ENCODE data around the gene HEXD.
"Not testable (repeated sequence)": the region's sequence is repeated elsewhere in the genome, so short reads cannot be mapped to it uniquely, and the experiment has no call there.

Gene HEXD

DNA sequence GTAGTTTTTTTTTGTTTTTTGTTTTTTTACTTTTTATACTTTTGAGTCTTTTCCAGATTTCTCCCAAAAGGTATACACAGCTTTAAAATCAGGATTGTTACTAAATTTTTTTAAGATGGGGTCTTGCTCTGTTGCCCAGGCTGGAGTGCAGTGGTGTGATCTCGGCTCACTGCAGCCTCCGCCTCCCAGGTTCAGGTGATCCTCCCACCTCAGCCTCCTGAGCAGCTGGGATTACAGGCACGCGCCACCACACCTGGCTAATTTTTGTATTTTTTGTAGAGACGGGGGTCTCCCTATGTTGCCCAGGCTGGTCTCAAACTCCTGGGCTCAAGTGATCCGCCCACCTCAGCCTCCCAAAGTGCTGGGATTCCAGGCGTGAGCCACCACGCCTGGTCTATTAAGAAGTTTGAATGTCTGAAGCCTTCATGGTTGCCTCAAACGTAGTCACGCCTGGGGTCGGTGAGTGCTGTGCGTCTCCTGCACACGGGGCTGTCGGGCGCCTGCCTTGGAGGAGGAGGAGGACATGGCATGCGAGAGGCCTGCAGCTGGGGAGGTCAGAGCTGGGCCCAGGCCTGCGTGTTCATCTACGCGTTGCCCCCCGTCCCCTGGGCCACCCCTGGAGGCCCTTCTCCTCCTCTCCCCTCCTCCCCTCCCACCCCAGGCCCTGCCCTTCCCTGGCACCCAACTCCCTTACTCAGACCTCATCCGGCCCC, 35.8 kb upstream of the HEXD start:
- not testable (repeated sequence) for DNase-seq (ENCODE audit: extremely low read depth in 1 of 2, low read depth in 1 of 2)

DNA sequence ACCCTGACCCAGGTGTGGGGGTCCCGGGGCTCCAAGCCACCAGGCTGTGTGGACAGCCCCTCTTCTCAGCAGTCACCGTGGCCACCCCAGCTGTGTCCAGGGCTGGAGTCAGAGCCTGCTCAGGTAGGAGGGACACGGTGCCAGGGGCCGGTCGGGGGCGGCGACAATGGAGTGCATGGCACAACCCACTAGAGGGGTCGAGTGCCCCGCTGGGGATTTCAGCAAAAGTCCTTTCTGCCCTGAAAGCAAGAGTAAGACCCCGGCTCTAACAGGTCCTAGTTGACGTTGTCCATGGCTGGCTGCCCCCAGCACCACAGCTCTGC, 35.3 kb upstream of the HEXD start:
- DNase-seq (ENCODE audit: extremely low read depth in 1 of 2, low read depth in 1 of 2) = no peak

DNA sequence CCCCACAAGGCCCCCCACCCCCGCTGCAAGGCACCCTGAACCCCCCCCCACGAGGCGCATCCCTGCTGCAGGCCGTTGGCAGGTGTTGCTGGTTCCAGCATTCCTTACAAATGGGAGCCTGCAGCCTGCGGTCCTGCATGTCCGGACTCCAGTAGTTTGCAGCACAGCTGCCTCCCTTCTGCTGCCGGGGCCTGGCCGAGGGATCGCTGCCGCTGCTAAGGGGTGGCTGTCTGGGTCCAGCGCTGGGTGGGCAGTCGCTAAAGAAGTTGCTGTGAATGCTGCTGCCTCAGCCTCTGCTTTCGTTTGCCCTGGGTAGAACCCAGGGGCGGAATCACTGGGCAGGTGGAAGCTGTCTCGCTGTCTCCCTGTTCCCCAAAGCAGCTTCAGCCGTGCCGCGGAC, 34.7 kb upstream of the HEXD start:
- no peak for DNase-seq (ENCODE audit: extremely low read depth in 1 of 2, low read depth in 1 of 2)

DNA sequence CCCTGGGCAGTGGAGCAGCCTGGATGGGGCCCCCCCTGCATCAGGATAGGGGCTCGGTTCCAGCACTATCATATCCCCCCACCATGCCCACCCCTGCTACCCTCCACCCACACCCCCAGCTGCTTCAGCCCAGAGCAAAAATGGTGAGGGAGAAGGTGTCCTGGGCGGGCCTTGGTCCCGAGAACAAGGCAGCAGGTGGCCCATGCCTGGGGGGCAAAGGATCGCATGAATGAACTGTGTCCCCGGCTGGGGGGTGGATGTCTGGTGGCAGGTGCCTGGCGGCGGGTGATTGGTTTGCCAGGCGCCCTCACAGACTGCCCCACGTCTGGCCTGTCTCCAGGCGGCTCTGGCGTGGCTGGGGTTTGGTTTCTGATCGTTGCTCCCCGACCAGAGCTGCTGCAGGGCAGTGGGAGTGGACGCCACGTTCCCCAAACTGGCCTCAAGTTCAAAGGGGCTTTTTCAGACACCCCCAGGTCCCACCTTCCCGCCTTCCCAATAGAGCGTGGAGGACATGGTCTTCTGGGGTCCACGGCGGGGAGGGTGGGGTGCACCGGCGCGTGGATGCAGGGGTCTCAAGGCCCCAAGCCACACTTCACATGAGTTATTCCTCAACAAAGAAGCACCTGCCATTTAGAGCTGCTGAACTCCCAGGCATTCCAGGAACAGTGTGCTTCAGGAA, 34.0 kb upstream of the HEXD start:
- no peak for DNase-seq (ENCODE audit: extremely low read depth in 1 of 2, low read depth in 1 of 2)

DNA sequence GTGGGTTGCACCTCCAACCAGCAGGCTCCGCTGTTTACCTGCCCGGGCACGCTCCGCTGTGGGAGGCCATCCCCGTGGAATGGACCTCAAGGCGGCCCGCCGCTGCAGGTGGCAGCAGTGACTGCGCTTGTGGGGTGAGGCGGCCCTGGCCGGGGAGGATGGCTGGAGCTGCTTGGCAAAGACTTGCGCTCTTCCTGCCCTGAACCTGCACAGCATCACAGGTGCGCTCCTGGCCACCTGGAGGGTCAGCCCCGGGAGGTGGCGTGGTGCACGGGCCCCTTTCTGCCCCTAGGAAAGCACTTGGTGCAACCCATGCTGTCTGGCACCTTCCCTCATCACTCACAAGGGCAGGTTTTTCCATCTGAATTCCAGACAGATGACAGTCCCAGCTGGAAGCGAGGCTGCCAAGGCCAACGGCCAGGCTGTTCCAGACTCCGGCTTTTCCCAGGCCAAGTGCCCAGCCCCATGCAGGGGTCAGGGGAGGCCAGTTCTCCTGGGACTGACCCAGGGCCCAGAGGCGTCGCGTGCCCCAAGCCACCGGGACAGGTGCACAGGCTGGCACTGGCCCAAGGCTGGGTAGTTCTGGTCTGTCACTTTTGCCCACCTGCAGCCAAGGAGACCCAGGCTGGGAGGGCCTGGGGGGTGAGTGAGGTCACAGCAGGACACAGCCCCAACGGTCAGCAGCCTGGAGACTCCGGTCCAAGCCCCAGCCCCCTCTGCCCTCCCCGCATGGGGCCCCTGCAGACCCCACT, 33.2 kb upstream of the HEXD start:
- DNase-seq (ENCODE audit: extremely low read depth in 1 of 2, low read depth in 1 of 2) = no peak

DNA sequence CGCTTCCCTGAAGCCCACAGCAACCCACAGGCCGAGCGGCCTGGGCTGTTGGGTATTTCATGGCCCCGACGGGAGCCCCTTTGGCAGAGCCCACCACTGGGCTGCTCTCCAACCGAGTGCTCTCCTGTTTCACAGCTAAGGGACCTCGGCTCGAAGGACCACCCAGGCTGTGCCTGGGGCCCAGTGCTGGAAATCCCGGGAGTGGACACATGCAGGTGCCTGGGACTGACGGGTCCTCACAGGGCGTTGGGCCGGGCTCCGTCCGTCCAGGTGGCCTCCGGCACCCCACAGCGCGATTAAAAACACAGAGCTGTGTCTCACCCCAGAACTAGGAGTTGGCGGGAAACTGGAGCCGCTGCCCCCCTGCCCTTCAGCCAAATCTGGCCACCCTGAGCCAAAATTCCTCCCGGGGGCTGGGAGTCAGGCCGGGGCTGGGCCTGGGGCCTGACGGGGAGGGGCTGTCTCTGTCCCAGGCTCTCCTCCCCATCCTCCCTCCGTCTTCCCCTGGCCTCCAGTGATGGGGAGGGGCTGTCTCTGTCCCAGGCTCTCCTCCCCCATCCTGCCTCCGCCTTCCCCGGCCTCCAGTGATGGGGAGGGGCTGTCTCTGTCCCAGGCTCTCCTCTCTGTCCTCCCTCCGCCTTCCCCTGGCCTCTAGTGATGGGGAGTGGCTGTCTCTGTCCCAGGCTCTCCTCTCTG, 32.4 kb upstream of the HEXD start:
- DNase-seq (ENCODE audit: extremely low read depth in 1 of 2, low read depth in 1 of 2) = no peak

DNA sequence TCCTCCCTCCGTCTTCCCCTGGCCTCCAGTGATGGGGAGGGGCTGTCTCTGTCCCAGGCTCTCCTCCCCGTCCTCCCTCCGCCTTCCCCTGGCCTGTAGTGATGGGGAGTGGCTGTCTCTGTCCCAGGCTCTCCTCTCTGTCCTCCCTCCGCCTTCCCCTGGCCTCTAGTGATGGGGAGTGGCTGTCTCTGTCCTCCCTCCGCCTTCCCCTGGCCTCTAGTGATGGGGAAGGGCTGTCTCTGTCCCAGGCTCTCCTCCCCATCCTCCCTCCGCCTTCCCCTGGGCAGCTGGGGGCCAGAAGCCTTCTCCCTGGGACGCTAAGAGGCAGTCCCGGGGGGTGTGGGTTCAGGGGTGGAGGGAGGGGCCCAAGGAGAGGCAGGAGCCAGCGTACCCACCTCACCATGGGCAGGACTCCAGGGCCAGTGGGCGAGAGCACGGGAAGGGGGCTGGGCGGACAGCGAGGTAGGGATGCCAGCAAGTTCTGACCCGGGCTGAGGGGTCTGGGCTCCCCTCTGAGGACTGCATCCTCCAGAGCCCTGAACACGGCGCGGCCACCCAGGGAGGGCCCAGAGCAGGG, 31.8 kb upstream of the HEXD start:
- DNase-seq (ENCODE audit: extremely low read depth in 1 of 2, low read depth in 1 of 2) = no peak

DNA sequence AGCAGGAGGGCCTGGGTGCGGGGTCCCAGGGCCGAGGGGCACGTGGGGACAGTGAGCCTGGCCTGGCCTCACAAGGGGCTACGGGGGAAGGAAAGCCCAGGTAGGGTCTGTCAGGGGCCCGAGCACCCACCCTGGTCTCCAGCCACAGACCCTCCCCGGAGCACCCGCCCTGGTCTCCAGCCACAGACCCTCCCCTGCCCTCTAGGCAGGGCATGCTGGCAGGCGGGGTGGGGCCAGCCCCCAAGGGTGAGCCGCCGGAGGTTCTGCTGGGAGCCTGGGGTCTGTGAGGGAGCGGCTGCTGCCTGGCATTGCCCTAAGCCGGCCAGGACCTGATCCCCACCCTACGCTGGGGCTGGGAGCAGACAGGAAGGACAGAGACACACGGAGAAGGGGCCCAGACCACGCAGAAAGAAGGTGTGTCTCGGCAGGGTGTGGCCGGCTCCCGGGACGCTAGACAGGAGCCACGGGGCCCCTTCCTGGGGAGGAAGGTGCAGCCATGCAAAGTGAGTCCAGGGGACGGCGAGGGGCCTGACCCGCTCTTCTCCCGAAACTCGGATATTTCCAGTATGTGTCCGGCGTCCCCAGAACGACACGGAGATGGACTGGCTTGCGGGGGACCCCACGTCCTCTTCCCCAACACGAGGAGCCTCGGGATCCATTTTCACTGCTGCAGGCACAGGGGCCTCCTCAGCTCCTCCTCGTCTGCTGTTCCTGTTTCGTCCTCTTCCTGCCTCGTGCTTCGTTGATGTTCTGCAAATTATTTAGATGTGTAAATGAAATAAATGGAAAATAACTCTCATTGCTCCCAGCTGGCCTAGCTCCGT, 31.1 kb upstream of the HEXD start:
- no peak for DNase-seq (ENCODE audit: extremely low read depth in 1 of 2, low read depth in 1 of 2)

DNA sequence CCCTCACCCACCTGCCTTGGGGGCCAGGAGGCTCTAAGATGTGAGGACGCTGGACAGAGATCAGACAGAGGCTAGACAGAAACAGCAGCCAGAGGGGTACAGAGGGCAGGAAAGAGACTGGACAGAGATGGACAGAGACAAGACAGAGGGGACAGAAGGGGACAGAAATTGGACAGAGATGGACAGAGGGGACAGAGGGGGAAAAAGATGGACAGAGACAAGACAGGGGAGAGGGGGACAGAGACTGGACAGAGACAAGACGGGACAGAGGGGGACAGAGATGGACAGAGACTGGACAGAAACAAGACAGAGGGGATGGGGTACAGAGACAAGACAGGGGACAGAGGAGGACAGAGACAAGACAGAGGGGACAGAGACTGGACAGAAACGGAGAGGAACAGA, 30.4 kb upstream of the HEXD start:
- no peak for DNase-seq (ENCODE audit: extremely low read depth in 1 of 2, low read depth in 1 of 2)

DNA sequence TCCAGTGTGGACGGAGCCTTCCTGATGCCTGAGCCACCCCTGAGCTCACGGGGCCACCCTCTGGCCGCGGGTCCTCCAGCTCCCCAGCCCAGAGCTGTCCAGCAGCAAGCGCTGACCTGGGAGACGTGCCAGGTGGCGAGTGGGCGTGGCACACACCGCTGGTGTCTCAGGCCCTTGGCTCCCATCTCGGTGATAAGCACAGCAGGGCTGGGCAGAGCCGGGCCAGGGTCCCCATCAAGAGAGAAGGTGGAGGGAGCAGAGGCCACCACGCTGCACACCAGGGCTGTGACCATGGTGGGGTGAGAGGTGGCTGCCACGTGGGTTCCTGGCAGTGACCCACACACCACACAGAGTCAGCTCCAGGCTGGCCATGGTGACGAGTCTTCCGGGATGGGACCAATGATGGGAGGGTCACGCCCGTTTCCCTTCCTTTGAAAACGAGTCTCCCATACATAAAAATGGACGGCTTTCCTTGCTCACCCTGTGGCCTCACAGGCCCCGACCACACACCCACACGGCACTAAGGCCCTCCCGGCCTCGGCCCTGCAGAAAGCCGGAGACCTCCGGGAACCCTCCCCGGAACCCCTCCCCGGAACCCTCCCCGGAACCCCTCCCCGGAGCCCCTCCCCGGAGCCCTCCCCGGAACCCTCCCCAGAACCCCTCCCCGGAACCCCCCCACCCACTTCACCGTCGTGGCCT, 29.8 kb upstream of the HEXD start:
- DNase-seq (ENCODE audit: extremely low read depth in 1 of 2, low read depth in 1 of 2) = no peak

DNA sequence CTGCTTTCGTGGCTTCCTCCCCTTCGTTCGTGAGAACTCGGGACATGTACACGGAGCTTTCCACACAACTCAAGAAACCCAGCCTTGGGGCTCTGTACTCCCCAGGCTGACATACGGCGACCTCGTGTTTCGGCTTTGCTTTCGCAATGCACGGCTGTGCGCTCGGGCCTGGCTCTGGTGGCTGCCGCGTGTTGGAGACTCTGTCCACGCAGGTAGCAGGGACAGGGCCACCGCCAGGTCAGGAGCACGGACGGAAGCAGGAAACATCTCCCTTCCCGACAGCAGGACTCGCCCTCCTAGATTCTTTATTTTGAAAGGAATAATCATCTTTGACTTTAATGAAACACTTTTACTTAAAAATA, 29.2 kb upstream of the HEXD start:
- DNase-seq (ENCODE audit: extremely low read depth in 1 of 2, low read depth in 1 of 2) = no peak

DNA sequence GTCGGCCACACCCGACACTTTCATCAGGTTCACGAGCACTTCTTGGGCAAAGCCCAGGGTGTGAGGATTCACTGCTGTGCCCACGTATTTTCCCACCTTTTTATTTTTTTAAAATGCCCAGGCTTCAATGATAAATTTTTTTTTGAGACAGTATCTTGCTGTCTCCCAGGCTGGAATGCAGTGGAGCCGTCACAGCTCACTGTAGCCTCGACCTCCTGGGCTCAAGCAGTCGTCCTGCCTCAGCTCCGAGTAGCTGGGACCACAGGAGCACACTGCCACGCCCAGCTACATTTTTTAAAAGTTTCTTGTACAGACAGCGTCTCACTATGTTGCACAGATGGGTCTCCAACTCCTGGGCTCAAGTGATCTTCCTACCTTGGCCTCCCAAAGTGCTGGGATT, 28.8 kb upstream of the HEXD start:
- no peak for DNase-seq (ENCODE audit: extremely low read depth in 1 of 2, low read depth in 1 of 2)

DNA sequence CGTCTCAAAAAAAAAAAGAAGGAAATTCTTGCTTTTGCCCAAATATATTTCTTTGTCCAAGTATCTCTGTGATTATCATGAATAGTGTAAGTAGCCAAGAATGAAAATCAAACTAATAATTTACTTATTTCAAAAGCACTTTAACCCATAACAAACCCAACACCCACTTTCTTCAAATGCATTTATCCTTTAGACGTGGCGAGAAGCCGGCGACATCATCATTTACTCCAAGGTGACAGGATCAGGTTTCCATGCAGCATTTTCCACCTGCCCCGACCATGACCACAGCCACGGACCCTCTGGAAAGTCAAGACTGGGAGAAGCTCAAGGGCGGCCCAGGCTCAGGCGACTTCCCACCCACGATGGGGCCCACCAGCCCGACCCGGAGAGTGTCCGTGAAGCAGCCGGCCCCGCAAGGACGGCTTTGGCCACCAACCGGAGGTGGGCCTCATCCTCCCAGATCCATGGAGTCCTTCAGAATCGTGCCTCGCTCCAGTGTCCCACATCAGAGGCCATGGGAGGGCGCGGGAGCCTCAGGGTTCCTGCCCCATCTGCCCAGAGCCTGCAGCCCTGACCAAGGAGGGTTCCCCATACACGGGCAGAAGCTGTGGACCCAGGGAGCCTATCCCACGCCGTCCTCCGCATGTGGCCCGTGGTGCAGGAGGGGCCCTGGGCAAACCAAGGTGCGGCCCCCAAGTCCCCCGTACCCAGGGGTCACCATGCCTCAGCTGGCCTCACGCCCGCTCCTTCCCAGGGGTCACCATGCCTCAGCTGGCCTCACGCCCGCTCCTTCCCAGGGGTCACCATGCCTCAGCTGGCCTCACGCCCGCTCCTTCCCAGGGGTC, 27.9 kb upstream of the HEXD start:
- DNase-seq (ENCODE audit: extremely low read depth in 1 of 2, low read depth in 1 of 2) = no peak

DNA sequence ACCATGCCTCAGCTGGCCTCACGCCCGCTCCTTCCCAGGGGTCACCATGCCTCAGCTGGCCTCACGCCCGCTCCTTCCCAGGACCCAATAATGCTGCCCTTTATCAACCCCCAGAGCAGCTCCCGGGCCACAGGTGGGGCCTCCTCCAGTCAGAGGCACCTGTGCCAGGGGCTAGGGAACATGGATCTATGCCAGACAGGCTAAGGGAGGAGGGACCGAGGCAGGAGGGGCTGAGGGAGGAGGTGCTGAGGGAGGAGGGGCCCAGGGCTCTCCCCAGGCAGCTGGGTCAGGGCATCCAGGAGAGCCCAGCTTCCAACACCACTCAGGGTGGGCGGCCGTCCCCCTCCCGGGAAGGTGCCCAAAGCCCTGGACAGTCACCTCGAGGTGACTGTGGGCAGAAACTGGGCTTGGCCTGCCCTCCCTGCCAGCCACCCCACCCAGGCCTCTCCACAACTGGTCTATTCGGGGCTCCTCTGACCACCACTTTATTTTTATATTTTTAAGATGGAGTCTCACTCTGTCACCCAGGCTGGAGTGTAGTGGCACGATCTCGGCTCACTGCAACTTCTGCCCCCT, 27.2 kb upstream of the HEXD start:
- no peak for DNase-seq (ENCODE audit: extremely low read depth in 1 of 2, low read depth in 1 of 2)

DNA sequence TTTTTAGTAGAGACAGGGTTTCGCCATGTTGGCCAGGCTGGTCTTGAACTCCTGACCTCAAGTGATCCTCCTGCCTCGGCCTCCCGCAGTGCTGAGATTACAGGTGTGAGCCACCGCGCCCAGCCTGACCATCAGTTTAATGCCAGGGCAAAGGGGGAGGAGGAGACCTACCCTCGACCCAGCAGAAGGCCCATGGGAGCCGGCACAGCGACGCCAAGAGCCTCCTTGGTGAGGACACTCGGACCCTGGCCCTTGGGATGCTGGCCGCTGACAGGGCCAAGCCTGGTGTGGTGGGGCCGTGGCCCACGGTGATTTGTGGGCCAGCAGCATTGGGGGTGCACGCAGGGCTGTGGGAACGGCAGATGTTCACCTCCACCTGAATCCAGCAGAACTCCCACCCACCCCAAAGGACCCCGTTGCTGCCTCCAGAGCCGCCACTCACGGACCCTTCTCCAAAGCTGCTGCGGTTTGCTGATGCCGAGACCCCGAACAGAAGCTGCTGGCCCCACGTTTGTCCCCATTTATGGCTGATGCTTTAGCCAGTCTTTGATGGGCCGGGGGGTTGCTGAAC, 26.6 kb upstream of the HEXD start:
- no peak for DNase-seq (ENCODE audit: extremely low read depth in 1 of 2, low read depth in 1 of 2)

DNA sequence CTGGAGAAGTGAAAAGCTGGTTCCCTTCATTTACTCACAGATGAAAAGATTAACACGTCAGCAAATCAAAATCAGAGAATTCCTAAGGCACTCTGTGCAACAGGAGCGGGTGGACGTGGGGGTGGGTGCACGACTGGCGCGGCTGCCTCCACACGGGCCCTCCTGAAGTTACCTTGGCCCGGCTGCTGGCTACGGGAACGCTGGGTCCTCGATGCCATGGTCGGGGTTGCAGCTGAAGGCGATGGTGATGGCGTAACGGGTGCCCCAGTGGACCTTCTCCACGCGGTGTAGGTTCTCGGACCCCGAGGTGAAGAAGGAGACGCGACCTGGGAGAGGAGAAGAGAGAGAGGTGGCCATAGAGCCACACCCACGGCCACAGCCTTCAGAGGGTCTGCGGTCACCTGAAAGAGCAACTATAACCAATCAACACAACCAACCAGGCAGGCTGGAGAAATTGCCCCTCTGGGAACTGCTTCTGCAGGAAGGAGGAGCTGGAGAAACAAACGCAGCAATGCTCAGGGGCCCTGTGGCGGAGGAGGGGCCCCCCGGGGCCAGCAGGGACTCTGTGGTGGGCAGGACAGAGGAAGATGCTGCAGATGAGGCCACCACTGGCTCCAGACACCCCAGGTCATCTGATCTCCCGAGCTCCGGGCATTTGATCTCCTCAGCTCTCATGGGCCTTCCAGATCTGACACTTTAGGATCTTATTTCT, 25.8 kb upstream of the HEXD start:
- no peak for DNase-seq (ENCODE audit: extremely low read depth in 1 of 2, low read depth in 1 of 2)

DNA sequence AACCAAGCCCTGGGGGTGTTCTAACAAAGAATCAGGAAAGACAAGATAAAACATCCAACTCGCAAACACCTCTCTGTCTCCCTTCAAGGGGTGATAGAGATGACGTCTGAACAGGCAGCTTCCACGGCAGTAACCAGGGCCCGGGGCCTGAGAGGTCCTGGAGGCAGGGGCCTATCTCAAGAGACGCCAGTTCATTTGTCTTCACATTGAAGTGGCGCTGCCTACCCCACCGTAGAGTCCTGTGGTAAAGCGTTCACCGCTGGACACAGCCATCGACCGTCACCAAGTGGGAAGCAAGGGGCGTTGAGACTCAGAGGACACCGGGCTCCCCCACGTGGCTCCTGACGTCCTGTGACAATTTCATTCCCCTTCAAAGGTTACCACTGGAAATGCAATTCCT, 25.2 kb upstream of the HEXD start:
- no peak for DNase-seq (ENCODE audit: extremely low read depth in 1 of 2, low read depth in 1 of 2)

DNA sequence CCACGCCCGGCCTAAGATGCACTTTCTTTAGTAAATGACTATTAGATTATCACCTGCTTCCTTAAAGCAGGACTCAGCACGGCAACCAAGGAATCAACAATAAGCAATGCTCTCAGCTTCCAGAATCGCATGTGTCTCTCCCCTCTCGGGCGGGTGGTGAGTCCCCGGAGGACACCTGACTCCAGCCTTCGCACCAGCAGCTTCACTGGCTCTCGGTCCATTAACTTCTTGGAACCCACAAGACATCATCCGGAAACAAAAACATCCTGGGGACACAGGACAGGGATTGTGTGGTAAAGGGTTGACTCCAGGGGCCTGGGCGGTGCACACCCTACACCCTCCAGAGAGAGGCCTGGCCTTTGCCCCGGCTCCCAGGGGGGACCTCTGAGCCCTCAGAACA, 23.9 kb upstream of the HEXD start:
- DNase-seq (ENCODE audit: extremely low read depth in 1 of 2, low read depth in 1 of 2) = no peak

All from stimulated activated CD8-positive, alpha-beta memory T cell treated with anti-CD3 and anti-CD28 coated beads, Interleukin-7, amount 100 ng/mL, for 48 hours (primary cell).